NCI-H1436 treated with DMSO at 0.1 percent for 48 hours (cell line): ENCODE measurements around the gene CALR3.
"Not testable (repeated sequence)": the region's sequence is repeated elsewhere in the genome, so short reads cannot be mapped to it uniquely, and the experiment has no call there.

ENCODE experiments used
- DNase-seq: peaks from one replicate; lab custom pipeline; 2025; lab: John Stamatoyannopoulos, UW

CALR3 gene

DNA sequence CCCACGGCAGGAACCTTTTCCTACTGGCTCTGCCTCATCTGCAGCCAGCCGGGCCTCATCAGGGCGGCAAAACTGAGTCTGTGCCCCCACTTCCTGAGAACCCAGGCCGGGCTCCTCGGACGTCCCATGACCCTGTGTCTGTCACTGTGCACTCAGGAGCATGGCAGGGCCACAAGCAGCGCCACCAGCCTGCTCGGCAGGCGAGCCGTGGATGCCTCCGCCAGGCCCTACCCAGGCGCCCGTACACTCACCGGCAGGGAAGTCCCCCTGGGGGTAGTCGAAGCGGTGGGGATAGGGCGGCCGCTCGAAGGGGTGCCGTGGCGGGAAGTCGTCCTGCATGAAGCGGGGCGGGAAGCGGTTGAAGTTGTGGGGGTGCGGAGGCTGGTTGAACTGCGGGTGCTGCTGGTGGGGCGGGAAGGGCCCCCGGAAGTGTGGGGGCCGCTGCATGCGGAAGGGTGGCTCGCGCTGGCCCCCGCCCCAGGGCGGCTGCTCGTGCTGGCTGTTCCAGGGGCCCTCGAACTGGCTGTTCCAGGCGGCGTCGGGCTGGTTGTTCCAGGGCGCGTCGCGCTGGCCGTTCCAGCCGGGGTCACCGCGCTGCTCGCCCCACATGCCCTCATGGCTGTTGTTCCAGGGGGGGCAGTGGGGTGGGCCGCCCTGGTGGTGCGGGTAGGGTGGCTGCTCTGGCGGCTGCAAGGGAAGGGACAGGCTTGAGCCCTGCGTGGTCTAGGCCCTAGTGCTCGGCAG is 29.2 kb upstream of the CALR3 start:
- DNase-seq, result no peak

GRCh38 chr19:16522559-16523377 is 26.8 kb upstream of the CALR3 start:
- DNase-seq, result no peak

- DNase-seq, result no peak
These were observed 25.8 kb upstream of the CALR3 start for GRCh38 chr19:16521715-16522289.

DNA sequence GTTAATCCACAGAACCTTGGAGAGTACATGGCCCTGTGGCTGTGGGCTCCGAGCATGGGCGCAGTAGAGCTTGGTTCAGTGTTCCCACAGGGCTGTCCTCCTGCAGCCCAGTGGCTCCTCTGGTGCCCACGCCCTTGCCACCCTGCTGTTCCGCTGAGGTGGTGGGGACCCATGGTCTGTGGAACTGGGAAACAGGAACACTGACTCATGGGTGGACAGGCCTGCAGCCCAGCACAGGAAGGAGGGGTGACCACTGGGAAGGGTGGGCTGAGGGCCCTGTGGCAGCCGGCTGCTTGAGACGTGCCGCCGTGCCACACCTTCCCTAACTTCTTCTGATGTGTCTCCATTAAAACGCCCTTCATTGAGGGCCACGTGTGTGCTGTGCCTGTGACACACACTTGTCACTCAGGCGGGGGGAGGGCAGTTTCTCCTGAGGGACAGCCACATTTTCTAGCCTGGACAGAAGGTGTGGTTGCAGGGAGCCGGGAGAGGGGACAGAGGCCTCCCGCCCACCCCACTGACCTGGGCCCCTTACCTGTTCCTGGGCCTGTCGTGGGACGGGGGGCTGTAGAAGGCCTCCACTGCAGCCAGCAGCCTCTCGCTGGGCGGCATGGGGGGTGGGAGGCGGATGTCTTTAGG is 25.1 kb upstream of the CALR3 start:
- DNase-seq, result no peak

DNA sequence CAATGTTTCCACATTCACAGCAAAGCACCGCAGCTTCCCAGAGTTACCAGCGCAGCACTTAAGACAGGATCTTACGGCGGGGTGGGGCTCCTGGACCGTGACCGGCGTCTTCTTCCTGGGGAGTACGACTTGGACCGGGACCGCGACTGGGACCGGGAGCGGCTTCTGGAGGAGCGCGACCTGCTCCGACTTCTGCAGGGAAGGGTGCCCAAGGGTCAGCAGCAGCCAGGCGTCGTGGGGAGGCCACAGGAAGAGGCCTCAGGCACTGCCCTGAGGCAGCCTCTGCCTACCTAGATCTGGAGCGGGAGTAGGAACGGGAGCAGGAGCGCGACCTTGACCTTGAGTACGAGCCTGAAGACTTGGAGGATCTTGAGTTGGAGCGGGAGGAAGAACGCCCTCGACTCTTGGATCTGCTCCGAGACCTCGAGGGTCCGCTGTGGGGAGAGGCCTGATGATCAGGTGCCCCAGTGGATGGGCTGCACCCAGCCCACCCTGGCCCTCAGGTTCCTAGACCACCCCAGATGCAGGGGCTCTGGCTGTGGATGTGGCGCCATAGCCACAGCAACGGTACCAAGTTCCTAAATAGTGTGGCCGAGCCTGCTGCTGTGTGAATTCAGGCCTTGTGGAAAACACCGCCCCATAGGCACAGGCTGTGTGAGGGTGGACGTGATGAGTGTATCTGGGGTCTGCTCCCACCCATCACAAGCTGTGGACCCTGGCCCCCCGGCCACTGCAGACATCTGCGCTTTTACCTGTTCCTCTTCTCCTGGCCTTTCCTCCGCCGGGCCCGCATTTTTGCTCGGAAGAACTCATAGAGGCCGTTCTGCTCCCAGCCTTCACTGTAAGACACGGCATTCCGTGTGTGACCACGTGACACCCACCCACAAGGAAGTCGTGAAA is 24.4 kb upstream of the CALR3 start:
- no peak for DNase-seq

DNA sequence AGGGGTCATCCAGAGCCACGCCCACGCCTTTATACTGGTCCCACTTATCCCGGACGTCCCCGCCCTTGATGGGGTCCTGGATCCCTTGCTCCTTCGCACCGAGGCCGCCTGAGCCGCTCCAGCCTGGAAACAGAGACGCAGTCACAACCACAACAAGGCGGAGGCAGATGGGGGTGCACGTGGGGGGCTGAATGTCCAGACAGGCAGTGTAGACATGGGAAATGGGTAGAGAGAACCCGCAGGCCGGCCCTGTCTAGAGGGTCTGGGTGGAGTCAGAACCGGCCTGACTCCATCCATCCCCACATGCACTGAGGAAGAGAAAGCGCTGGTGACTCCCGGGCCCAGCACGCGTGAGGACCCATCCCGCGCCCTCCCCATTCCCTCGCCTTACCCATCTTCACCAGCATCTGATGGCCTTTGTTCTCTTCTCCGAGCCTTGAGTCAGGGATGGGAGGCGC is 23.3 kb upstream of the CALR3 start:
- DNase-seq, result no peak

GRCh38 chr19:16518483-16519229 is 22.7 kb upstream of the CALR3 start:
- DNase-seq, result no peak

DNA sequence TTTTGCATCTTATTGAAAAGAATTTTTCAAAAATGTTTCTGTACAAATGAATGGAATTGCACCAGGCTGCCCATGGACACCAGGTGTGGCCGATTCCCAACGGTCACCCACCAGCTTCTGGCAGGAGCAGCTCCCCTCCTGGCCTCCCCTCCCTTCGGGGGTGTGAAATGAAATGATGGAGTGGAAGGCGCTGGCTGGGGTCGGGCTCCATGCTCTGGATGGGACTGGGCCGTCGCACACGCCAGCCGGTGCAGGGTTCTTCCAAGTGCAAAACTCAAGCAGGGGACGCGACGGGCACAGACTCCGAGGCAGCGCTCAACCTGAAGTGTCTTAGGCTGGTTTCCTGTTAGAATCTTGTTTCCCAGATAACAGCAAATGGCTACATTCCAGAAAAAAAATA is 22.1 kb upstream of the CALR3 start:
- DNase-seq, result no peak

DNA sequence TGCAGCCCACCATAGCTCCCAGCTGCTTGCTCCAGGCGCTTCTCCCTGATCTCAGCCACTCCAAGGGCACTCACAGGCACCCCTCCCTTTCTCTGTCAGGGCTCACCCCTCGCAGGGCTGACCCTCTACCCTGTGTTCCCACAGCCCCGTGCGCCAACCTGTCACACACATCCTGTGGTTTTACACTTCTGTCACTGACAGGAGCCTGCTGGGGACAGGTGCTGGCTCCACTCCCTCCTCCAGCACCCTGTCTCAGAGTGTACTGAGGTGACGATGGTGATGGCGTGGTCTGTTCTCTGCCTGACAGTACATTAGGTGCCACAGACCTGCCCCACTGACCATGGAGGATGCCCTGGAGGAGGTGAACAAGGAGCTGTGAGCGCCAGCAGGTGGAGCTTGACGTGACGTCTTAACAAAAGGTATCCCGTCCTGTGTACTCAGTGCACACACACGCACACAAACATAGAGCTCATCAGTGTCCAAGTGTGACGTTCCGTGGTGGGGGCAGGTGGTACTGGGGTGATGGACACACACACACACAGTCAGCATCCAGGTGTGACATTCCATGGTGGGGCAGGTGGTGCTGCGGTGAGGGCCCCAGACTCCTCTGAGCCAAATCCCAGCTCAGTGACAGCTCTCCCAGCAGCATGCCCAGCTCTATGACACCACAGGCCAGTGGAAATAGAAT is 21.1 kb upstream of the CALR3 start:
- no peak for DNase-seq

DNA sequence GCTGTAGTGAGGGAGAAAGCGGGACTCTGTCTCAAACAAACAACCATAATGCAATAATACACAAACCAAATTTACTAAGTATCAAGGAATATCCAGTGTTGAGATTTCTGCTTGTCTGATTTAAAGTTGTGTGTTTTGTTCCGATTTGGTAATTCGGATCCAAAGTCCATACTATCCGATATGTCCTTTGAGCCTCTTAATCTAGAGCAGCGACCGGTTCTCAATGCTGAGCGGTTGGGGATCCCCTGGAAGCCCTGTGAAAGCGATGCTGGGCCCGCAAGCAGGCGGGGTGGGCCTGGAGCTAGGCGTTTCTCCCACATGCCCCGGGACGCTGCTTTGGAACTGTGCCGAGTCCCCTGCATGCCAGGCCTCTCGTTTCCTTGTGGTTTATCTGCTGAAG is 20.4 kb upstream of the CALR3 start:
- DNase-seq, result no peak

DNA sequence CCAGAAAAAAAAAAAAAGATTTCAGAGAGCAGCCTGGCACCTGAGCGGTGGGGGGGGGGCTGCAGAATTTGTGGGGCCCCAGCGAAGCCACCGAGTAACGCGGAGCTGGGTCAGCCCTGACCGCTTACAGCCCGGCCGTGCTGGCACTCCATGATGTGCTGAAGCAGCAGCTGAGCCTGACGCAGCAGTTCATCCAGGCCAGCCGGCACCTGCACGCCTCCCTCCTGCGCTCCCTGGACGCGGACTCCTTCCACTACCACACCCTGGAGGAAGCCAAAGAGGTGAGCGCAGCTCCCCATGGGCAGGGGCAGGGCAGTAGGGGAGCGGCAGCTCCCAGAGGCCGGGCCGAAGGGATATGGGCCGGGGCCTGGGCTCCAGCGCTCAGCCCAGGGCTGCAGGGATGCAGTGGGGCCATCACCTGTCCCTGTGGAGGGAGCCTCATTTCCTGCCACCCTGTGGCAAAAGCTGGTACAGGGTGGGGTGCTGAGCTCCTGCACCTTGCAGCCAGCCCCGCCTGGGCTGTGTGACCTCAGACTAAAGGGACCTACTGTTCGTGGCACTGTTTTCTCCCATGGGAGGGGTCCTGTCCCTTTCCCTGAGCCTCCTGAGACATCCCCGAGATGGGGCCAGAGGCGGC is 18.5 kb upstream of the CALR3 start:
- DNase-seq, result no peak

GRCh38 chr19:16512611-16513010 is 16.6 kb upstream of the CALR3 start:
- DNase-seq, result not testable (repeated sequence)

DNA sequence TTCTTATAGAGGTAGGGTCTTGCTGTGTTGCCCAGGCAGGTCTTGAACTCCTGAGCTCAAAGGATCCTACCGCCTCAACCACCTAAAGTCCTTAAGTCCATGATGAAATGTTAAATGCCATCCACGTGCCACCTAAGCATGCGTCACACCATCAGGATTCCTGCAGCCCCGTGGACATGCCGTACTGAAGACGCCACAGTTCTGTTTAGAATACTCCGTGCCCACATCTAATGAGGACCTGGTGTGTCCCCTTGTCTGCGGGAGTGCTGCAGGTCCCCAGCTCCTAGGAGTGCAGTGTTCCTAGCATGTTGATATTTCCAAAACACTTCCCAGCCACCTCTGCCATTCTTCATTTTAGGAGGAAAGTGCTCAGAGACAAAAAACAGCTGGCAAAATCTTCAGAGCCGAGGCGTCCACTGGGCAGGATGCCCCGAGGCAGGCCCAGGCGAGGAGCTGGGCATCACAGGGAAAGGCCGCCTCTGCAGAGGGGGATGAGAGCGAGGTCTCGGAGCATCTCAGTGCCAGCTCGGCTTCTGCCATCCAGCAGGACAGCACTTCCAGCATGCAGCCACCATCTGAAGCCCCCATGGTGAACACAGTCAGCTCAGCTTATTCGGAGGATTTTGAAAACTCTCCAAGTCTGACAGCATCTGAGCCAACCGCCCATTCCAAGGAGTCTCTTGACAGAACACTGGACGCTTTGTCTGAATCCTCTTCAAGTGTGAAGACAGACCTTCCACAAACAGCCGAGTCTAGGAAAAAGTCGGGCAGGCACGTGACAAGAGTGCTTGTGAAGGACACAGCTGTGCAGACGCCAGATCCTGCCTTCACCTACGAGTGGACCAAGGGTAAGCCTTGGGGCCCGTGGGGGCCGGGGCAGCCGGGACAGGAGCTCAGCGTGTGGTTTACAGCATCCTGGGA is 13.4 kb upstream of the CALR3 start:
- DNase-seq, result no peak

DNA sequence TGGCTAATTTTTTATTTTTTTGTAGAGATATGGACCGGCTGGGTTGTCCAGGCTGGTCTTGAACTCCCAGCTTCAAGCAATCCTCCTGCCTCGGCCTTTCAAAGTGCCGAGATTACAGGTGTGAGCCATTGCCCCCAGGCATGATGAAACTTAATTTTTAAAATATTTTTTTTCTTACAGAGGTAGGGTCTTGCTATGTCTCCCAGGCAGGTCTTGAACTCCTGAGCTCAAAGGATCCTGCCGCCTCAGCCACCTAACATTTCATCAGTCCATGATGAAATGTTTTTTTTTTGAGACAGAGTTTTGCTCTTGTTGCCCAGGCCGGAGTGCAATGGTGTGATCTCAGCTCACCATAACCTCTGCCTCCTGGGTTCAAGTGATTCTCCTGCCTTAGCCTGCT is 12.6 kb upstream of the CALR3 start:
- no peak for DNase-seq

- no peak for DNase-seq
These were observed 11.0 kb upstream of the CALR3 start for GRCh38 chr19:16506961-16507360.

DNA sequence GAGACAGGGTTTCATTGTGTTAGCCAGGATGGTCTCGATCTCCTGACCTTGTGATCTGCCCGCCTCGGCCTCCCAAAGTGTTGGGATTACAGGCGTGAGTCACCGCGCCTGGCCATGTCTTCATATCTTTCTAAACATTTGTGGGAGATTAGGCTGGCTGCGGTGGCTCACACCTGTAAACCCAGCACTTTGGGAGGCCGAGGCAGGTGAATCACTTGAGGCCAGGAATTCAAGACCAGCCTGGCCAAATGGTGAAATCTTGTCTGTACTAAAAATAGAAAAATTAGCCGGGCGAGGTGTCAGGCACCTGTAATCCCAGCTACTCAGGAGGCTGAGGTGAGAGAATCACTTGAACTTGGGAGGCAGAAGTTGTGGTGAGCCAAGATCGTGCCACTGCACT is 10.2 kb upstream of the CALR3 start:
- not testable (repeated sequence) for DNase-seq

DNA sequence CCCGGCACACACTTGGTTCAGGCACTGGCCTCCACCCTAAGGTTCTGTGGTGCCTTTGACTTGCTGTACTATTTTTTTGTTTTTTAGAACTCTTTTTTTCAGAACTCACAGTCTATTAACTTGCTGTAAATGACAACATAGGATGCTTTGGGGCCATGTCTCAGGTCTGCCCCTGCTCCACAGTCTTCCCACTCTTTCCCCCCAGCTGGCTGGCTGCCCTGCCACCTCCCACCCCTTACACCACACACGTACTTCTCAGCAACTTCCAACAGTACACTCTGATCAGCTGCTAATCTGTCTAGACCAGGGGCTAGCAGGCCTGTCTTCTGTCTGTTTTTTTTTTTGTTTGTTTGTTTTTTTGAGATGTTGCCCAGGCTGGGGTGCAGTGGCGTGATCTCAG is 8.3 kb upstream of the CALR3 start:
- no peak for DNase-seq

DNA sequence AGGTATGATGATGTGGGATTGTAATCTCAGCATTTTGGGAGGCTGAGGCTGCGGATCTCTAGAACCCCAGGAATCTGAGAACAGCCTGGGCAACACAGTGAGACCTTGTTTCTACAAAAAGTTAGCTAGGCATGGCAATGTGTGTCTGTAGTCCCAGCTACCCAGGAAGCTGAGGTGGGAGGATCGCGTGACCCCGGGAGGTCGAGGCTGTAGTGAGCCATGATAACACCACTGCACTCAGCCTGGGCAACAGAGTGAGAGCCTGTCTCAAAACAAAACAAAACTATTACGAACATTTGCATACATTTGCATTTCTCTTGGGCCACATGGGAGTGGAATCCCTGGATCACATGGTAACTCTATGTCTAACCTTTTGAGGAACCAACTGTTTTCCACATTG is 1.9 kb upstream of the CALR3 start:
- DNase-seq, result no peak

DNA sequence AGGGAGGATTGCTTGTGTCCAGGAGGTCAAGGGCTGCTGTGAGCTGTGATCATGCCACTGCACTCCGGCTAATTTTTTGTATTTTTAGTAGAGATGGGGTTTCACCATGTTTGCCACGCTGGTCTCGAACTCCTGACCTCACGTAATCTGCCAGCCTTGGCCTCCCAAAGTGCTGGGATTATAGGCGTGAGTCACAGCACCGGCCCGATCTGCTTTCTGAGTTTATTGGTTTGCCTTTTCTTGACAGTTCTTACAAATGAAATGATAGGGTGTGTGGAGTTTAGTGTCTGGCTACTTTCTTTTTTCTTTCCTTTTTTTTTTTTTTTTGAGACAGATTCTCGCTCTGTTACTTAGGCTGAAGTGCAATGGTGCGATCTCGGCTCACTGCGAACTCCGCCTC is 1.1 kb upstream of the CALR3 start:
- DNase-seq, result no peak
